HG02852 (cell line): Measurements from ENCODE around the gene CSMD2.
"Not testable (repeated sequence)": the region's sequence is repeated elsewhere in the genome, so short reads cannot be mapped to it uniquely, and the experiment has no call there.

ENCODE experiments used
- ATAC-seq: cut with Tn5 transposase; IDR thresholded peaks from one replicate; pipeline ENCODE4 v1.9.1; 2021; ENCODE audit warnings: mild to moderate bottlenecking, moderate library complexity; ENCODE audit not compliant: unreplicated experiment

The CSMD2 gene

DNA sequence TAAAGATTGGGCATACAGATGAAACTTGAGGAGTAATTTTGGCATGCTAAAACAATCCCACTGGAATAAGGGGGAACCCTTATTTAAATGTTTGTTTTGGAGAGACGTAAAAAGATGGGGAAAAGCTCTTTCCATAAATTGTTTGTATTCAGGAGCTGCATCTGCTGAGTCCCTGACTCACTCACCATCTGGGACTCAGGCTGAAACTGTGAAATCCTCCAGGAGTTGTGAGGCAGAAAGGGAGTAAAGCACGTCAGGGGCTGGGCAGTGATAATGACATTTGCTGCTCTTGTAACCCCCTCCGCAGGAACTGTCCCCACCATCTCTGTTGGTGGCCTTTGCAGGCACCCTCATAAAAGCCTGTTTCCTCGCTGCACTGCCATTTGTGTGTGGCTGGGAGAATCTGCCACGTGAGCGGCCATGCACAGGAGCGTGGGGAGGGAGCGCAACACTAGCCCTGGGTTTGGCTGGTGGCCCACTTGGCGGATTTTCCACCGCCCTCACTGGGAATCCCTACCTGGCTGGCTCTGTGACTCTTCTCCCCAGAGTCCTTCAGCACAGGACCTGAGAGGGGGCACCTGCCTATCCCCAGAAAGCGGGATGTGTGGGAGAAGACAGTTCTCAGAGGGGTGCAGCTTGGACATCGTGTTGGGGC, 647.3 kb downstream of the CSMD2 start:
- no peak for ATAC-seq

DNA sequence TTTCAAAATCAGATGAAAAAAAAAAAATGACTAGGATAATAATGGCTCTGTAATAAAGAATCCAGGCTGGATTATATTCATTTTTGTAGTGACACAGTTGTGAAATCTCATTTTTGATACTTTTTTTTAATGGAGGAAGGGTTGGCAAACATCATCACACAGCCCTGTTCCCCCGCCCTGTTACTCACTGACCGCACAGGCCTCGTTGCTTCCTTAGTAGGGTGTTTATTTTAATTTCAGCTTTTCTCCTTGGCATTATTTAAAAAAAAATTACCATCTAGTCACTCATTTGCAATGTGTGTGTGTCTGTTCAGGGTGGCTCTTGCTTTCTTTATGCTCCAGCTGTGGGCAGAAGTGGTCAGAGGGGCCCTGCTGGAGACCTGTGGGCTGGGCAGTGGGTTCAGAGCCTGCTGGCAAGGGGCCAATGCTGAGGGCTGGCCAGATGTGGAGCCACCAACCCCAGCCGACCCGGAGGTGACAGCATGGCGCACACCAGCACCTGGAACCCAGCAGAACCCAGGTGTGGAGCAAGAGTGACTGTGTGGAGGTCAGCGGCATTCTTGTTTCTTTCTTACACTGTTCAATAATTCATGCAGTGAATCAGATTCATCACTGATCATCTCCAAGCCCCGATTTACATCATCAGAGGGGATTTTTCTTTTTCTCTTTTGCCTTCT, 648.0 kb downstream of the CSMD2 start:
- no peak for ATAC-seq

DNA sequence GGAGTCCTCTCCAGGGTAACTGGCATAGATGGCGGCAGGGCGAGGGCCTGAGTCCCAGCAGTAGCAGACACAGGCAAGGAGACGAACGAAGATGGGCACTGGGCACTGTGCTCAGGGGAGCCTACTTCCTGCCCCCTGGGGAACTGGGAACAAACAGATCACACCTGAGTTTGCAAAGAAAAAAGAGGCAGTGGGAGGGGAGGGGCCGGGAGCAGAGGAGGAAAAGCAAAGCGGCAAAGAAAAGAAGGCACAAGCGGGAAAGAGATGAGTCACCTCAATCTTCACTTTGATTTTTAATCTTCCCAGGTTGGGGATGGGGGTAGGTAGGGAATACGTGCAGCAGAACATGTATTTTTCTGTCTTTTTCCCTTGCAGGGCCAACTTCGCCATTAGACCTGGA, 648.6 kb downstream of the CSMD2 start:
- ATAC-seq: no peak

DNA sequence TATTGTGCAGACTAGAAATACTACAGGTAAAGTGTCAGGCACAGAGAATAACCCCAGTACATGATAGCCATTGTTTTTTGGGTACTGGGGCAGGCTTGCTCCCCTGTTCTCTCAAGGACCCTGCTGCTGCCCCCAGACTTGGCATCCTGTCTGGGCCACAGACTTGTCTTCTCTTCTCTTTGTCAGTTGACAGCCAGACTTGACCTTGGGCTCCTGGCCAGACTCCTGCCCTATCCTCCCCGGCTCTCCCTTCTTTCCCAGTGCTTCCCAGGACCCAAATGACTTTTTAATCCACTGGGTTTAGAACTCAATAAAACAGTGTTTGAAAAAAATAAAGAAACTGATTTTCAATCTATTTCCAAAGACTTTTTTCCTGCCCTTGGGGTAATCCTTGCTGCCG, 649.4 kb downstream of the CSMD2 start:
- ATAC-seq: no peak

DNA sequence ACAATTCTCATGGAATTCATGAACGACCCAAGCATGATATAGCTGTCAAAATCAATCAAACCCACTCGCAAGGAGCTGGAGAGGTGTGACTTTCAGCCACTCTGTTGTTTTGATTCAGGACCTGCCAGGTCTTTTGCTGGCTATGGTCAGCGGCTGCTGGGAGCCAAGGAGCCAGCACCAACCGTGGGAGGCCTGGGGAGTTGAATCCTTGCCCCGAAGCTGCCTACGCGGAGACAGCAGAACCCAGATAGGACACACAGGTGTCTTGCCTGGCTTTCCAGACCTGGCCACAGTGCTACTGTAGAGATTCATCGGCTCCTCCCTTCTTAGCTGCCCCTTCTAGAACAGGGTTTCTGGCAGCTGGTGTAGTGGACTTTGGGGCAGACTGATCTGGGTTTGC, 649.9 kb downstream of the CSMD2 start:
- ATAC-seq: no peak

DNA sequence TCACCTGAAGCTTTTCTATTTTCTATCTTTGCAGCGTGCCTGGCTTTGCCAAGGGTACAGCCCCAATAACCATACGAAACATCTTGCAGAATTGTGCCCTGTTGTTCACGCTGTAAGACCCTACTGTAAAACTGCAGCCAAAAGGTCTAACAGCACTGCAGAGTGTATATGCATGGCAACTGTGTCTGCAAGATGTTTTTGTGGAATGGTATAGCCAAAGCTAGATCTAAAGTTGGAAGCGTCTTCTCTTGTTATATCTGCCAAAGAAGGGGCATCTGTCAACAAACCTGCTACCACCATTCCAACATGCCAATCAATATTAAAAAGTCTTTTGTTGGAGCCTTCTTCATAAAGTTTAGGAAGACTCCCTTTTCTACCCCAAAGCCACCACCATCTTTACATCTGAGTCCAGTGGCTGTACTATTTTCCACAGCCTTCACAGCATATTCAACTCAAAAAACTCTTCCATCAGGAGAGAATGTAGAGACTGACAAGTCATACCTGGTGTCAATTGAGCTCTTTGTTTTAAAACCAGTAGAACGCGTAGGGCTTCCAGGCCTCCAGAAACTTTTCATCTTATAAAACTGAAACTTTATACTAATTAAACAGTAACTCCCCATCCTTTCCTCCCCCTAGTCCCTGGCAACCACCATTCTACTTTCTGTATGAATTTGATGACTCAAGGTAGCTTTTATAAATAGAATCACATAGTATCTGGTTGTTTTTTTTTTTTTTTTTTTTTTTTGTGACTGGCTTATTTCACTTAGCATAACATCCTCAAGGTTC, 652.6 kb downstream of the CSMD2 start:
- no peak for ATAC-seq

DNA sequence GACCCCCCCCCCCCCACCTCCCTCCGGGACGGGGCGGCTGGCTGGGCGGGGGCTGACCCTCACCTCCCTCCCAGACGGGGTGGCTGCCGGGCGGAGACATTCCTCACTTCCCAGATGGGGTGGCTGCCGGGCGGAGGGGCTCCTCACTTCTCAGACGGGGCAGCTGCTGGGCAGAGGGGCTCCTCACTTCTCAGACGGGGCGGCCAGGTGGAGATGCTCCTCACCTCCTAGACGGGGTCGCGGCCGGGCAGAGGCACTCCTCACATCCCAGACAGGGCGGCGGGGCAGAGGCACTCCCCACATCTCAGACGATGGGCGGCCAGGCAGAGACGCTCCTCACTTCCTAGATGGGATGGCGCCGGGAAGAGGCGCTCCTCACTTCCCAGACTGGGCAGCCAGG, 655.8 kb downstream of the CSMD2 start:
- not testable (repeated sequence) for ATAC-seq

DNA sequence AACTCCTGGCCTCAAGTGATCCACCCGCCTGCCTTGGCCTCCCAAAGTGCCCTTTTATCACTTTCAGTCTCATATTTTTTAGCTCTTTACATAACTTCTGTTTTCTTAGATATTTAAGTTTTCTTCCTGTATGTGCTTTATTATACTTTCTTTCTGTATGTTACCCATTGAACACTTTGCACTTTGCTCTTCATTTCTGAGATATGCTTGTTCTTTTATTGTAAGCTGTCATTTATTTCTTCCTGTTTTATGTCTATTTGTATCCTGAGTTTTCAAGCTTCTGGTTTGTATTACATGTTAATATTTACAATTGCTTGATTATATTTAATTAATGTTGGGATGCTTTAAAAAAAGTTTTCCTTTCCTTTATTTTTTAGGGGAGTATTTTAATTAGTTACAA, 656.9 kb downstream of the CSMD2 start:
- ATAC-seq: no peak

DNA sequence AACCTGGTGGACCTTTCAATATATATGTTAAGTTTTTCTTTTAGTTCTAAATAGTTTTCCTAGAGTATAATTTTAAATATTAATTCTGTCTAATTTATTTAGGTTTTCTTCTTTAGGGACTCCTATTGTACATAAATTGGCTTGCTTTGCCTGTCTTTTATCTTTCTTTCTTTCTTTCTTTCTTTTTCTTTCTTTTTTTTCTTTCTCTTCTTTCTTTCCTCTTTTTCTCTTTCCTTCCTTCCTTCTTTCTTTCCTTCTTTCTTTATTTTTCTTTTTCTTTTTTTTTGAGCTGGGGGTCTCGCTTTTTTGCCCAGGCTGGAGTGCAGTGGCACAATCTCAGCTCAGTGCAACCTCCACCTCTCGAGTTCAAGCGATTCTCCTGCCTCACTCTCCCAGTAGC, 657.4 kb downstream of the CSMD2 start:
- no peak for ATAC-seq

DNA sequence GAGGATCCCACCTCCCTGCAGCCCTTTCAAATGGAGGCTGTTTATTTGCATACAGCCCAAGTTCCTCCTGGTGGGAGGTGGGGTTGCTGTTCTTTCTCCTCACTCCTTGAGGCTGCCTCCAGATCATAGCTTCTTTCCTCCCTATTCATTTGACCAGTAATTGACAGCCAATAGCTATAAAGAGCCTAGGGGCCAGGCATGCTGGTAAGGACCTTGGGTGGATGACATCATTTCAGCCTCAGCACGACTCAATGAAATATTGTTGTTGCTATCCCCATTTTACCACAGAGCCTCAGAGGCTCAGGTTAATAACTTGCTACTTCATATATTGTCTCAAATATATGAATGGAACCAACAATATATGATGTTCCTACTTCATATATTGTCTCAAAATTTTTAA, 661.5 kb downstream of the CSMD2 start:
- ATAC-seq: no peak

DNA sequence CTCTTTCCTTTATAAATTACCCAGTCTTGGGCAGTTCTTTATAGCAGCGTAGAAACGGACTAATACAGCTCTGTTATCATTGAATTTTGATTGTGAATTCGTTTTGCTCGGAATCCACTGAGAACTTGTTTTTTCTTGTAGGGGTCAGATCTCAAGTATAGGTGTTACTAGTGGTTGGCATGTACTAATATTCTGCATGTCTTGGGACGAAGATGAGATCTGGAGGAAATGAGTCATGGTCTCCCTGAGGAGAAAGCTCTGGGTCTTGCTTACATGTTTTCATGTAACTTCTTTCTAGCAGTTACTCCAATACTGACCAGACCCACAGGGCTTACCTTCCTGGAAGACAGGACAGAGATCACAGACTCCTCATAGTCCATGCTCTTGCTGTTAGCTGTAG, 662.3 kb downstream of the CSMD2 start:
- no peak for ATAC-seq

DNA sequence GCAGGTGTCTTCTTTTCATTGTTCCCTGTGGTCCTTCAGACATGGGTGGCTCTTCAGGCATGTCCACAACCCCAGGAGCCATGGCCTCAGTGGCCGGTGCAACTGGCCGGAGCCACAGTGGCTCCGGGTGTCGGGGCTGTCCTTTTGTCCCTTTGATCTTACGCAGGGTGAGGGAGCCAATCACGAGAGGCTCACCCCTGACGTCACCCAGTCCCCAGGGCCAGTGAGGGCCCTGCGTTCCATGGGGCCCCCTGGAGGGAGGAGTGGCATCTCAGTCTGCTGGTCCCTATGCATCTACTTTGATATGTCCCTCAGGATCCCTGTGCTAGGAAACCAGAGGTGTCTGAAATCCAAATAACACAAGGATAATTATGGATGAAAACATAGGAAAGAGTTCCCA, 663.3 kb downstream of the CSMD2 start:
- no peak for ATAC-seq

DNA sequence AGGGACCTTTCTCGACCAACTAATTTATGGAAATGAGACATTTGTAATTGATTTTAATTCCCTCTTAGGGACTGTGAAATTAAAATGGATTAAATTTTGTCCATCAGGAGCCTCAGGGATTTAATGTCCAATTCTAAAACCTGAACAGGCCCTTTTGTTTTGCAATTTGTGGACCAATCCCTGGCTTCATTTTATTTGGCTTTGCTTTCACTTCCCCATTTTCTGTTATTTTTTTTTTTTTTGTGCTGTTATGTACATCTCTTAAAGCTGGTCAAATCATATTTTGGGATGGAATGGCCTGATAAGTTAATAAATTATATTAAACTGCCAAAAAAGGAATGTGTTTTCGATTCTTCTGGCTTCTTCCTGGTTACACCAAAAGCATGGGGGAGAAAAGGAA, 663.7 kb downstream of the CSMD2 start:
- no peak for ATAC-seq

DNA sequence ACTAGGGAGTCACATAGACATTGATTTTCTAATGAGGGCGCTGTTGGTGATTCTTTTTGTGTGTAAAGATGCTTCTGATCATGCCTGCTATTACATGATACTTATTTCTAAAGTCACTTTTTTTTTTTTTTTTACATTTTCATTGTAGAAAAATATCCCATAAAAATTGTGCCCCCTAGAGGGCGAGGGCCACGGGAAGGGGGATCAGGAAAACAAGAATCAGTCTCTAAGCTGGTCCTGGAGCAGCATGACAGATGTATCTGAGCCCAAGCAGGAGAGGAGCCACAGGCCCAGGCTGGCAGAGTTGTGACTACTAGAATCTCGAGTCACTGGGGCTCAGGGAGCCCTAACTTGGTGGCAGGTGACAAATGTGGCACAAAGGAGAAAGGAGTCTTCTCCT, 664.5 kb downstream of the CSMD2 start:
- ATAC-seq: no peak

DNA sequence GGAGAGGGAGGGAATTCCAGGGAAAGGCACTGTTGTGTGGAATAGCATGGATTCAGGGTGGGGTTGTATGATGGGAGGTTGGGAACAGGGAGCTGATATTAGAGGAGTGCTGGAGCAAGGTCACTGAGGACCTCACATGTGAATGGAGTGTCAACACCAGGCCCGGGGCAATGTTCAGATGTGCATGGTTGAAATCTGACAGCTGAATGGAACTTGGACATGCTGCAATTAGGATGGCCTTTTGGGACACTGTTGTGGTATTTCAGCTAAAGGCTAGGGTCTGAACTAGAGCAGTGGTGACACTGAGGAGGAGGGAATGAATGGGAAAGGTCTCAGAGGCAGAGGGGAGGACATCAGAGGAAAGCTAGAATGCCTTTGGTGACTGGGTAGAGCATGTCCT, 667.6 kb downstream of the CSMD2 start:
- no peak for ATAC-seq

DNA sequence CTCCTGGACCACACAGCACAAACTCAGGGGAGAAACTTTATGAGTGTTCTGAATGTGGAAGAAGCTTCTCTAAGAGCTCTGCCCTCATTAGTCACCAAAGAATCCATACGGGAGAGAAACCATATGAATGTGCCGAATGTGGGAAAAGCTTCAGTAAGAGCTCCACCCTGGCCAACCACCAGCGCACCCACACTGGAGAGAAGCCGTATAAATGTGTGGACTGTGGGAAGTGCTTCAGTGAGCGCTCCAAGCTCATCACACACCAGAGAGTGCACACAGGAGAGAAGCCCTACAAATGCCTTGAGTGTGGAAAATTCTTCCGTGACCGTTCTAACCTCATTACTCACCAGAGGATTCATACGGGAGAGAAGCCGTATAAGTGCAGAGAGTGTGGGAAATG, 670.1 kb downstream of the CSMD2 start:
- no peak for ATAC-seq

DNA sequence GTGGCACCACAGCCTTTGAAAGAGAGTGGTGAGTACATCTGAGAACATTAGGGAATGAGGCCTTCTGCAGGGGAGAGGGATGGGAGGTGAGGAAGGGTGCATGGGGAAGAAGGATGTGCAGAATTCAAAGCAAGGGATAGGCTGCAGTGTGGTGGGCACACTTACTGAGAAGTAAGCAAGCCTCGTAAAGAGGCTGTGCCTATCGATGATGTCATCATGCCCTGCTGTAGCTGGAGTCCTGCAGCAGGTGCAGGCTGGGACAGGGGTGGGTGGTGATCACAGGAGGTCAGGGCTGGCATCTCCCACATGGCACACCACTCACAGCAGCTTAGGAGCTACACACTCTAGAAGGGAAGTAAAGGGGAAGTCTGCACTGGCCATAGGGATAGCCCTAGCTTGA, 676.4 kb downstream of the CSMD2 start:
- ATAC-seq: no peak

DNA sequence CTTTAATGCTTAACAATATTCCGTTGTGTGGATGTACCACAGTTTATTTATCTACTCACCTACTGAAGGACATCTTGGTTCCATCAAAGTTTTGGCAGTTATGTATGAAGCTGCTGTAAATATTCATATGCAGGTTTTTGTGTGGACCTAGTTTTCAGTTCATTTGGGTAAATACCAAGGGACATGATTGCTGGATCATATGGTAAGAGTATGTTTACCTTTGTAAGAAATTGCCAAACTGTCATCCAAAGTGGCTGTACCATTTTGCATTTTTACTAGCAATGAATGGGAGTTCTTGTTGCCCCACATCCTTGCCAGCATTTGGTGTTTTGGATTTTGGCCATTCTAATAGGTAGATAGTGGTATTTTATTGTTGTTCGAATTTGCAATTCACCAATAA, 682.6 kb downstream of the CSMD2 start:
- no peak for ATAC-seq

DNA sequence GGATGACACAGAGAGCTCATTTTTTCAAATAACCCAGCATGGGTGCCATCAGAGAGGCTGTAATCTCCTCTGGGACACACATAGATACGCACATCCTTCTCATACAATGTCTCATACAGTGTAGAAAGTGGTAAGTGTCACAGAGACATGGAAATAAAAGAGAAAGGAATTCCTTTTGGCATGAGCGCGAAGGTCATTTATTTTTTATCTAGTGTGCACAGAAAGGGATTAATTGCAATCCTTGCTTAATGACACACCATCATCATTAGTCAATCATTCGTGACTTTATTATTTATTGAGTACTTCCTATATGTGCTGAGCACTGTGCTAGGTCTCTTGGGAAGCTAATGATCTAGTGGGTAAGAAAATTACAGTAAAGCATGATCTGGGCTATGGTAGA, 687.6 kb downstream of the CSMD2 start:
- ATAC-seq: no peak

DNA sequence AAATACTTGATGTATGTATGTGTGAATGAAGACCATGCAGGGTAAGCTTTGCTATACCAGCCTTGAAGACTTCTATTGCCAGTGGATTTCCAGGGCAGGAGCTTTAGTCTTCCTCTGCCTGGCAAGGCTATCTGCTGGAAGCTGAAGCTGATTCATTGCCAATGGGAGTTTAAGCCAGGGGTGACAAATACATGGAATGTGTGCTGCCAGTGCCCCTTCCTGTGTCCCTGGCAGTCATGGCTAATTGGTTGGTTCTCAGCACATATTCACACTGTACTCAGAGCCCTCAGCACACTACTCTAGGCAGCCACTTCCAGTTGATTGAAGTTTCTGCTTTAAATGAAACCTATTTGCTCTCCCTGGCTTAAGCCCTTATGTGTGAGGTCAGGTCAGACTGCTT, 691.1 kb downstream of the CSMD2 start:
- ATAC-seq: no peak

DNA sequence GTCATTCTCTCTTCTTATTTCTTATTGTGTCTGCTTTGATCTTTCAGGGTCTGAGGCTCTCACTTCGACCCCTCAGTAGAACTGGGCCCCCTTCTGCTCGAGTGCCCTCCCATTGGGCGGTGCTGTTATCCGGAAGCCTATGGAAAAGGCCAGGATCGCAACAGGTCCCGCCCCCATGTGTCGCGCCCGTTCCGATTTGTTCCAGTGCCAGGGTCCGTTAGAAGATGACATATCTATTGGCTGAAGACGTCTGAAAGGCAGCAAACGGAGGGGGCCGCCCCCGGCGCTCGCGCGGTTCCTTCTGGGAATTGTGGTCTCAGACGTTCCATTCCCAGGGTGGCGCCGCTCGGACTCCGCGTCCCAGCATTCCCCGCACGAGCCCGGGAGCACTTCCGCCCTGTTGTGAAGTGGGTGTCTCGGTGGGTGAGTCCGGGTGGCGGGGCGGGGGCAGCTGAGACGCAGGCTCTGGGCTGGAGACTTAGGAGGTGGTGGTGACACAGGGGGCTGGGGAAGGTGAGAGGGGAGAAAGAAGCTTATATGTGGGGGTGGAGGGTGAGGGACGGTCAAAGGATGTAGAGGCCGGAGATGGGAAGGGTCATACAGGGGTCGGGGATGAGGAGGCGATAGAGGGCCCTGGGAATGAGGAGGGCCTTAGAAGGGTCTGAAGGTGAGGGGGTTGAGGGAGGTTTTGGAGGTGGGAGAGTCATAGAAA, 692.6 kb downstream of the CSMD2 start, which contains the start of gene ZSCAN20:
Gene ZSCAN20, plus strand, starts transcription at position 377 of the 712 bp plus-strand sequence. CDS start 6,644 bp downstream, outside the sequence.
- ATAC-seq: peak; percentile 93
